Mesothelial cell of epicardium (in vitro differentiated cells): ENCODE data around the gene DACH1. TPM values are rescaled to one million over a fixed set of nuclear protein-coding genes. Genes with fewer than 3 reads are reported as not detected.

Experiments used
- DNase-seq, 2 experiments: peaks; one replicate each; pipeline ENCODE4 v3.0.0; 2021; ENCODE audit warnings: low spot score in 2 of 2; ENCODE audit not compliant: unreplicated experiment in 2 of 2
- H3K27ac Mint-ChIP-seq: 2 replicates; pipeline ENCODE4 v1.8.0; 2021; ENCODE audit warnings: mixed read lengths
- H3K27me3 Mint-ChIP-seq: 2 replicates; pipeline ENCODE4 v1.8.0; 2021; ENCODE audit warnings: low read depth, mixed read lengths
- H3K36me3 Mint-ChIP-seq: 2 replicates; pipeline ENCODE4 v1.8.0; 2021; ENCODE audit warnings: mixed read lengths
- H3K4me1 Mint-ChIP-seq: 2 replicates; pipeline ENCODE4 v1.8.0; 2021; ENCODE audit warnings: mixed read lengths
- H3K4me3 Mint-ChIP-seq: 2 replicates; pipeline ENCODE4 v1.8.0; 2021; ENCODE audit warnings: mild to moderate bottlenecking, moderate library complexity, mixed read lengths
- H3K9me3 Mint-ChIP-seq: 2 replicates; pipeline ENCODE4 v1.8.0; 2021; ENCODE audit warnings: mixed read lengths
- CTCF ChIP-seq: fragments of 200-600 bp; sonication (generic); IDR thresholded peaks from one replicate; pipeline ENCODE4 v1.5.0; 2021; ENCODE audit warnings: antibody characterized with exemption; ENCODE audit not compliant: unreplicated experiment
- total RNA-seq: library from RNA; stranded (reverse); gene quantifications from 3 replicates; pipeline ENCODE4 v1.2.1, GENCODE V29; 2021

Gene DACH1
- total RNA-seq, 1 donor from 2014 or later, result 69.0 TPM

- no peak for TF ChIP-seq CTCF
- Mint-ChIP-seq H3K27ac (no peak overlapping the region), H3K27me3 (no peaks in the 10 kb centered on the region), H3K9me3 (peaks cover 7% of the 10 kb centered on the region), H3K4me3 (no peak overlapping the region), H3K4me1 (peaks cover 5% of the 10 kb centered on the region), H3K36me3 (peaks cover 25% of the 10 kb centered on the region)
- no peak for DNase-seq
Measured at GRCh38 chr13:71493189-71493588, 373.8 kb downstream of the DACH1 start.

- Mint-ChIP-seq H3K27ac (no peak overlapping the region), H3K27me3 (no peaks in the 10 kb centered on the region), H3K4me1 (peaks cover 5% of the 10 kb centered on the region), H3K4me3 (no peak overlapping the region), H3K9me3 (peaks cover 7% of the 10 kb centered on the region), H3K36me3 (peaks cover 25% of the 10 kb centered on the region)
- no peak for DNase-seq
- no peak for TF ChIP-seq CTCF
Measured at GRCh38 chr13:71492346-71492871, 374.6 kb downstream of the DACH1 start.

GRCh38 chr13:71491010-71491409 is 376.0 kb downstream of the DACH1 start:
- Mint-ChIP-seq H3K4me3 (no peak overlapping the region), H3K36me3 (peaks cover 26% of the 10 kb centered on the region), H3K9me3 (peaks cover 4% of the 10 kb centered on the region), H3K27me3 (no peaks in the 10 kb centered on the region), H3K27ac (no peak overlapping the region), H3K4me1 (peaks cover 5% of the 10 kb centered on the region)
- no peak for TF ChIP-seq CTCF
- DNase-seq, result no peak

- peaks cover 32% of the 10 kb centered on the region for H3K36me3 Mint-ChIP-seq
- H3K9me3 Mint-ChIP-seq, result peaks cover 4% of the 10 kb centered on the region
- DNase-seq, result no peak
- H3K4me1 Mint-ChIP-seq, result peaks cover 5% of the 10 kb centered on the region
- no peaks in the 10 kb centered on the region for H3K27me3 Mint-ChIP-seq
- no peak overlapping the region for H3K4me3 Mint-ChIP-seq
- TF ChIP-seq CTCF, result no peak
- H3K27ac Mint-ChIP-seq, result peak overlapping the region; percentile 8
Measured at GRCh38 chr13:71489041-71489440, 378.0 kb downstream of the DACH1 start.

- no peak overlapping the region for H3K4me3 Mint-ChIP-seq
- H3K27me3 Mint-ChIP-seq, result no peaks in the 10 kb centered on the region
- H3K36me3 Mint-ChIP-seq, result peaks cover 34% of the 10 kb centered on the region
- H3K27ac Mint-ChIP-seq, result peak overlapping the region; percentile 16
- peaks cover 4% of the 10 kb centered on the region for H3K9me3 Mint-ChIP-seq
- TF ChIP-seq CTCF, result no peak
- peaks cover 5% of the 10 kb centered on the region for H3K4me1 Mint-ChIP-seq
- DNase-seq, result no peak
Measured at GRCh38 chr13:71488201-71488600, 378.8 kb downstream of the DACH1 start.

GRCh38 chr13:71485913-71486312 is 381.1 kb downstream of the DACH1 start:
- DNase-seq, result no peak
- Mint-ChIP-seq H3K27me3 (no peaks in the 10 kb centered on the region), H3K4me3 (no peak overlapping the region), H3K36me3 (peaks cover 30% of the 10 kb centered on the region), H3K4me1 (peaks cover 3% of the 10 kb centered on the region), H3K9me3 (no peaks in the 10 kb centered on the region), H3K27ac (no peak overlapping the region)
- no peak for TF ChIP-seq CTCF
